ENCODE measurements around the gene CRBN. TPM values are rescaled to one million over a fixed set of nuclear protein-coding genes. Genes with fewer than 3 reads are reported as not detected.

CRBN gene
- total RNA-seq, 4 donors from 2014 or later = 31.2 to 158 (median 83.0) TPM

GRCh38 chr3:3177861-3178497, 1.5 kb downstream of the CRBN start:
- intact Hi-C loops (cut with DNase I; ENCODE audit: low total_unique reads) = no loop called here
- 54 to 56% methylated on average over 8 to 10 of the region's 10 CpGs for WGBS, 2 donors (ENCODE audit: low coverage in 1 of 2)
- Histone ChIP-seq H3K27me3 (no peaks in the 10 kb centered on the region), H3K9me3 (no peaks in the 10 kb centered on the region), H3K27ac (peak overlapping the region in 2 of 4 donors; percentile 82 to 89), H3K4me3 (peak overlapping the region in 2 of 4 donors; percentile 90 to 97), H3K36me3 (peaks cover 0 to 22% (median 7%) of the 10 kb centered on the region in 4 donors), H3K4me1 (peaks cover 10 to 37% (median 17%) of the 10 kb centered on the region in 4 donors)
- TF ChIP-seq POLR2A (IDR thresholded peaks at IDR 0.05) (no peak), CTCF (IDR thresholded peaks at IDR 0.05) (no peak), EP300 (IDR thresholded peaks at IDR 0.05; ENCODE audit: low read depth) (no peak), POLR2AphosphoS5 (IDR thresholded peaks at IDR 0.05) (no peak)
- in situ Hi-C loops (cut with MboI; ENCODE audit: low pct_ligation_motif_present in 1 of 4, low pct_unique_long_range_greater_than_20kb in 1 of 4, low sequenced_read_pairs in 3 of 4) = no loop called here
- no peak for DNase-seq

GRCh38 chr3:3172627-3173026, 6.9 kb downstream of the CRBN start:
- WGBS, 2 donors (ENCODE audit: low coverage in 1 of 2) = 11 to 18% methylated on average over 1 of the region's 1 CpG
- peaks cover 0 to 46% (median 21%) of the 10 kb centered on the region in 4 donors for H3K36me3 ChIP-seq

GRCh38 chr3:3170998-3171397, 8.5 kb downstream of the CRBN start:
- Histone ChIP-seq H3K9me3 (no peaks in the 10 kb centered on the region), H3K4me1 (peaks cover 0 to 16% (median 3%) of the 10 kb centered on the region in 4 donors), H3K27me3 (no peaks in the 10 kb centered on the region), H3K36me3 (peaks cover 0 to 63% (median 30%) of the 10 kb centered on the region in 4 donors), H3K27ac (no peak overlapping the region), H3K4me3 (no peak overlapping the region)
- no peak for DNase-seq
- WGBS, 2 donors (ENCODE audit: low coverage in 1 of 2) = 69 to 80% methylated on average over 2 to 5 of the region's 5 CpGs
- intact Hi-C loops (cut with DNase I; ENCODE audit: low total_unique reads) = no loop called here
- TF ChIP-seq EP300 (IDR thresholded peaks at IDR 0.05; ENCODE audit: low read depth) = no peak
- TF ChIP-seq CTCF (IDR thresholded peaks at IDR 0.05) = peak in 3 of 5 experiments; percentile 20 to 35 (median 29)
- in situ Hi-C loops (cut with MboI; ENCODE audit: low pct_ligation_motif_present in 1 of 4, low pct_unique_long_range_greater_than_20kb in 1 of 4, low sequenced_read_pairs in 3 of 4) = no loop called here

More at GRCh38 chr3:3172627-3173026, 6.9 kb downstream of the CRBN start:
- H3K4me1 ChIP-seq = peaks cover 0 to 28% (median 6%) of the 10 kb centered on the region in 4 donors
- TF ChIP-seq POLR2A (IDR thresholded peaks at IDR 0.05) (no peak), POLR2AphosphoS5 (IDR thresholded peaks at IDR 0.05) (no peak), EP300 (IDR thresholded peaks at IDR 0.05; ENCODE audit: low read depth) (no peak), CTCF (IDR thresholded peaks at IDR 0.05) (no peak)
- no peaks in the 10 kb centered on the region for H3K9me3 ChIP-seq
- peak overlapping the region in 1 of 4 donors; percentile 17 for H3K4me3 ChIP-seq
- peak overlapping the region; percentile 46 to 76 (median 60) for H3K27ac ChIP-seq
- DNase-seq = no peak
- intact Hi-C loops (cut with DNase I; ENCODE audit: low total_unique reads) (no loop called here), in situ Hi-C loops (cut with MboI; ENCODE audit: low pct_ligation_motif_present in 1 of 4, low pct_unique_long_range_greater_than_20kb in 1 of 4, low sequenced_read_pairs in 3 of 4) (no loop called here)
- no peaks in the 10 kb centered on the region for H3K27me3 ChIP-seq

GRCh38 chr3:3165650-3166049, 13.8 kb downstream of the CRBN start:
- H3K27ac ChIP-seq = no peak overlapping the region
- no peaks in the 10 kb centered on the region for H3K4me1 ChIP-seq
- H3K36me3 ChIP-seq = peaks cover 0 to 67% (median 29%) of the 10 kb centered on the region in 4 donors
- 86 to 92% methylated on average over 1 to 3 of the region's 3 CpGs for WGBS, 2 donors (ENCODE audit: low coverage in 1 of 2)
- no peaks in the 10 kb centered on the region for H3K9me3 ChIP-seq
- no peak for DNase-seq
- TF ChIP-seq EP300 (IDR thresholded peaks at IDR 0.05; ENCODE audit: low read depth) (no peak), POLR2A (IDR thresholded peaks at IDR 0.05) (no peak), CTCF (IDR thresholded peaks at IDR 0.05) (no peak), POLR2AphosphoS5 (IDR thresholded peaks at IDR 0.05) (no peak)
- intact Hi-C loops (cut with DNase I; ENCODE audit: low total_unique reads) (no loop called here), in situ Hi-C loops (cut with MboI; ENCODE audit: low pct_ligation_motif_present in 1 of 4, low pct_unique_long_range_greater_than_20kb in 1 of 4, low sequenced_read_pairs in 3 of 4) (no loop called here)
- no peak overlapping the region for H3K4me3 ChIP-seq
- no peaks in the 10 kb centered on the region for H3K27me3 ChIP-seq
